Lower leg skin (tissue), 4 donors: ENCODE measurements around the gene SELENBP1. TPM values are rescaled to one million over a fixed set of nuclear protein-coding genes. Genes with fewer than 3 reads are reported as not detected.
"Not testable (repeated sequence)": the region's sequence is repeated elsewhere in the genome, so short reads cannot be mapped to it uniquely, and the experiment has no call there.

Experiments
- DNase-seq, 2 donors: peaks; one replicate each; pipeline ENCODE4 v3.0.0-alpha.2; 2019; ENCODE audit warnings: low spot score in 2 of 2
- H3K4me3 ChIP-seq: fragments of 200-600 bp; sonication (generic); 2 replicates; pipeline ENCODE4 v1.5.1; 2017; ENCODE audit warnings: mild to moderate bottlenecking, low read depth; ENCODE audit not compliant: poor library complexity, severe bottlenecking
- POLR2A ChIP-seq, 2 donors: fragments of 450-650 bp; IDR thresholded peaks; one replicate each; pipeline ENCODE4 v1.6.1; 2016 to 2017; ENCODE audit warnings: antibody characterized with exemption in 2 of 2, mild to moderate bottlenecking in 1 of 2, moderate library complexity in 1 of 2
- WGBS, 2 donors: methylation state at CpG; one replicate each; pipeline ENCODE4 v1.1.5; 2018; 5-methylcytosine and 5-hydroxymethylcytosine counted together
- intact Hi-C: fragments of 100-400 bp; cut with DNase I; formaldehyde crosslinking; loops from one replicate; pipeline ENCODE4 v1.15.0; 2023; ENCODE audit warnings: low total_unique reads
- total RNA-seq, 4 donors: library from RNA; depleted of rRNA; stranded (reverse); fragments of >200 nt; gene quantifications; one replicate each; pipeline ENCODE4 v1.1.0, GENCODE V29; 2016
- TF ChIP-seq, protein P1 (sequence below), 3 donors: fragments of 450-650 bp; IDR thresholded peaks; one replicate each; pipeline ENCODE4 v1.5.1; 2016; ENCODE audit warnings: antibody characterized with exemption in 3 of 3, mild to moderate bottlenecking in 3 of 3, moderate library complexity in 2 of 3

The SELENBP1 gene
- total RNA-seq, 4 donors from 2014 or later, result 25.4 to 39.9 (median 38.1) TPM

DNA sequence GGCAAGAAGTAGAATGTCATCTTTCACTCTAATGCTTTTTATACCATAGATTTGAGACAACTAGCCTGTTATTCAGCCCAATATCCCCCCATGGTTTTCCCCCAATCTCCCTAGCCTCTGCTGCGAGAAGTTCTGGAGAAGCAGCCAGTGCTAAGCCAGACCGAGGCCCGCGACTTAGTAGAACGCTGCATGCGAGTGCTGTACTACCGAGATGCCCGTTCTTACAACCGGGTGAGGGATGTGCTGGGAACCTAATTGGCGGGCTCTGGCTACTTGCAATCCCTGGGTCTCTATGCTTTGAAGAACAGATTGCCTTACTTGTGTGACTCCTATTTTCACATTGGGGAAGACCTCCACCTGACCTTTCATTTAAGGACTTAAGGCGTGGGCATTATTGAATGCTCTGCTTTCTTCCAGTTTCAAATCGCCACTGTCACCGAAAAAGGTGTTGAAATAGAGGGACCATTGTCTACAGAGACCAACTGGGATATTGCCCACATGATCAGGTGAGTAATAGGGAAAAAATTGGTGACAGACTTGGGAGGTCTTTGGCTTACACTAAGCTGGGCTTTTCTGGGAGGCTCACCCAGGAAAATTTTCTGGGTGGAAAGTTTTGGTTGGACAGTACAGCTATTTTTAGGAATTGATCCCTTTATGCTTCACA, 28.8 kb upstream of the SELENBP1 start:
- peak in 1 of 2 donors; percentile 73 for DNase-seq
- no peak for TF ChIP-seq POLR2A (IDR thresholded peaks at IDR 0.05)
- TF ChIP-seq, protein P1, sequence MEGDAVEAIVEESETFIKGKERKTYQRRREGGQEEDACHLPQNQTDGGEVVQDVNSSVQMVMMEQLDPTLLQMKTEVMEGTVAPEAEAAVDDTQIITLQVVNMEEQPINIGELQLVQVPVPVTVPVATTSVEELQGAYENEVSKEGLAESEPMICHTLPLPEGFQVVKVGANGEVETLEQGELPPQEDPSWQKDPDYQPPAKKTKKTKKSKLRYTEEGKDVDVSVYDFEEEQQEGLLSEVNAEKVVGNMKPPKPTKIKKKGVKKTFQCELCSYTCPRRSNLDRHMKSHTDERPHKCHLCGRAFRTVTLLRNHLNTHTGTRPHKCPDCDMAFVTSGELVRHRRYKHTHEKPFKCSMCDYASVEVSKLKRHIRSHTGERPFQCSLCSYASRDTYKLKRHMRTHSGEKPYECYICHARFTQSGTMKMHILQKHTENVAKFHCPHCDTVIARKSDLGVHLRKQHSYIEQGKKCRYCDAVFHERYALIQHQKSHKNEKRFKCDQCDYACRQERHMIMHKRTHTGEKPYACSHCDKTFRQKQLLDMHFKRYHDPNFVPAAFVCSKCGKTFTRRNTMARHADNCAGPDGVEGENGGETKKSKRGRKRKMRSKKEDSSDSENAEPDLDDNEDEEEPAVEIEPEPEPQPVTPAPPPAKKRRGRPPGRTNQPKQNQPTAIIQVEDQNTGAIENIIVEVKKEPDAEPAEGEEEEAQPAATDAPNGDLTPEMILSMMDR (IDR thresholded peaks at IDR 0.05), result no peak
- WGBS, 2 donors, result 90 to 92% methylated on average over 13 of the region's 13 CpGs
- no peak overlapping the region for H3K4me3 ChIP-seq
- intact Hi-C loops, result no loop called here

DNA sequence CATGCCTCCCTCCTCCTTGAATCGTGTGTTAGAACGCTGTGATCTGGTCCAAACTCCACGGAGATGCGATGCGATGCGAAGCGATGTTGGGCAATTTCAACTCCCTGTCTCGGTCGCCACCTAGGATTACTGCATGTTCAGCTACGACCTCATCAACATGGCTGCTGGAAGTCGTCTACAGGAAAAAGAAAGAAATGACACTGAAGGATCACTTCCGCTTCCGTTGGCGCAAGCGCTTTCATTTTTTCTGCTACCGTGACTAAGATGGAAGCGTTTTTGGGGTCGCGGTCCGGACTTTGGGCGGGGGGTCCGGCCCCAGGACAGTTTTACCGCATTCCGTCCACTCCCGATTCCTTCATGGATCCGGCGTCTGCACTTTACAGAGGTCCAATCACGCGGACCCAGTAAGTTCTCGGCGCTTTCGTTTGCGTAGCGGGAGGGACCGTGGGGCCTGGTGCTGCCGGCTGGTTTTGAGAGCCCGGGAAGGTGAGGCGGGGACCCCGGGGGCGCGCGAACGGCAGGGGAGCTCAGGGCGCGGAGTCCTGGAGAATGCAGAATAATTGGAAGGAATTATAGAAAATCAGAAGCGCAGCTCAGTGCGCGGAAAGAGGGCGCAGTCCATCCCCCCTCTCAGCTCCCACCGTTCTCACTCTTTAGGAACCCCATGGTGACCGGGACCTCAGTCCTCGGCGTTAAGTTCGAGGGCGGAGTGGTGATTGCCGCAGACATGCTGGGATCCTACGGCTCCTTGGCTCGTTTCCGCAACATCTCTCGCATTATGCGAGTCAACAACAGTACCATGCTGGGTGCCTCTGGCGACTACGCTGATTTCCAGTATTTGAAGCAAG, 27.0 kb upstream of the SELENBP1 start, which contains the start of gene PSMB4:
Gene PSMB4 (plus strand): TSS at position 250 of the 848 bp plus-strand sequence. CDS start 15 bp downstream, at position 265.
- intact Hi-C loops, result no loop called here

DNA sequence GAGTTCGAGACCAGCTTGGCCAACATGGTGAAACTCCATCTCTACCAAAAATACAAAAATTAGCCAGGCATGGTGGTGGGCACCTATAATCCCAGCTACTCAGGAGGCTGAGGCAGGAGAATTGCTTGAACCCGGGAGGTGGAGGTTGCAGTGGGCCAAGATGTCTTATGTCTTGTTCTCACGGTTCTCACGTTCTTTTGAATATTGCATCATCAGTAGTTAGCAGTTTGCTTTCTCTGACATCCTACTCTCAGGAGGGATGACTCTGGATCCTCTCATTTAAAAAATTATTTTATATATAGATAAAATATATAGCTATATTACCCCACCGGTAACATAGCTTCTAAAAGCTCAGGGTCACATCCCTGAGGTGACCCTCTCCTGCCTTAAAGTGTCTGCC, 23.8 kb upstream of the SELENBP1 start:
- peak in 1 of 2 donors; percentile 34 for DNase-seq
- WGBS, 2 donors, result 79 to 82% methylated on average over 5 of the region's 5 CpGs
- intact Hi-C loops, H3K4me3 ChIP-seq: not testable (repeated sequence)

More for the DNA sequence above, 27.0 kb upstream of the SELENBP1 start, which contains the start of gene PSMB4:
- H3K4me3 ChIP-seq, result peak within 1 kb of the TSS; percentile 98
- WGBS, 2 donors, result 0 to 1% methylated on average over 63 of the region's 63 CpGs
- TF ChIP-seq, protein P1 (IDR thresholded peaks at IDR 0.05), result no peak
- TF ChIP-seq POLR2A (IDR thresholded peaks at IDR 0.05), result no peak
- peak; percentile 91 to 96 for DNase-seq

- intact Hi-C loops, result no loop called here
- H3K4me3 ChIP-seq, result no peak overlapping the region
- TF ChIP-seq, protein P1 (IDR thresholded peaks at IDR 0.05), result no peak
- TF ChIP-seq POLR2A (IDR thresholded peaks at IDR 0.05), result no peak
- no peak for DNase-seq
Measured at GRCh38 chr1:151393583-151393982, 21.1 kb upstream of the SELENBP1 start.

DNA sequence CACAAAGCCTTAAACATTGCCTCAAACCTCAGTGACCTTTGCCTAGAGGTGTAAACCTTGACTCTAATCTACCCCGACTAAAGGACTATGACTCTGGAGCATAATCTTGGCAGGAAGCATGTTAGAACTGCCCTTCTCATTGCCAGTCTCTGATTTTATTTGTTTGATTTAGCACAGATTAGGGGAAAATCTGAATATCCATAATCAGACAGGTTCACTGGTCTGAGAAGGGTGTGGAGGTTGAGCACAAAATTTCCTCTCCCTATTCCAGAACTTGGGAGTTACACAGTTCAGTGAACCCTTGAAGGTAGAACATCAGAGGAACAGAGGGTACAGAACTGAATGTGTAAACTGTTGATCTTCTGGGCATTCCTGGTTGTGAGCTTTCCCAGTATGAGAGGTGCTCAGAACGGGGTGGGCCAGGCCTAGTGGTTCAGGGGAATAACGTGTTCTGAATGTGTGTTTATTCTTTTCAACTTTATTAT, 18.6 kb upstream of the SELENBP1 start:
- 86 to 91% methylated on average over 3 of the region's 3 CpGs for WGBS, 2 donors
- H3K4me3 ChIP-seq, result no peak overlapping the region
- DNase-seq, result no peak
- intact Hi-C loops, result no loop called here
- TF ChIP-seq POLR2A (IDR thresholded peaks at IDR 0.05), result no peak
- TF ChIP-seq, protein P1 (IDR thresholded peaks at IDR 0.05), result no peak

GRCh38 chr1:151390221-151391078, 17.9 kb upstream of the SELENBP1 start:
- WGBS, 2 donors, result 93 to 96% methylated on average over 22 of the region's 22 CpGs
- H3K4me3 ChIP-seq, intact Hi-C loops: not testable (repeated sequence)
- peak in 1 of 2 donors; percentile 62 for DNase-seq
